Measurements from ENCODE around the gene MKLN1. TPM values are rescaled to one million over a fixed set of nuclear protein-coding genes. Genes with fewer than 3 reads are reported as not detected.

Gene MKLN1
- total RNA-seq, 1 donor from 2014 or later: 20.0 TPM

GRCh38 chr7:131299074-131299473, 28.6 kb upstream of the MKLN1 start:
- no peak overlapping the region for H3K4me3 ChIP-seq (ENCODE audit: low read depth, low read length)
- H3K27me3 ChIP-seq (ENCODE audit: control insufficient read depth, insufficient read depth, low read length): no peaks in the 10 kb centered on the region
- FAIRE-seq: no peak
- no peak for TF ChIP-seq CTCF (IDR thresholded peaks at IDR 0.05; ENCODE audit: insufficient read depth, low read length, severe bottlenecking)
- H3K36me3 ChIP-seq (ENCODE audit: control insufficient read depth, insufficient read depth, low read length): no peaks in the 10 kb centered on the region
- DNase-seq (ENCODE audit: low read depth): no peak

- no peak for TF ChIP-seq CTCF (IDR thresholded peaks at IDR 0.05; ENCODE audit: insufficient read depth, low read length, severe bottlenecking)
- H3K36me3 ChIP-seq (ENCODE audit: control insufficient read depth, insufficient read depth, low read length): no peaks in the 10 kb centered on the region
- DNase-seq (ENCODE audit: low read depth): no peak
- no peak overlapping the region for H3K4me3 ChIP-seq (ENCODE audit: low read depth, low read length)
- no peaks in the 10 kb centered on the region for H3K27me3 ChIP-seq (ENCODE audit: control insufficient read depth, insufficient read depth, low read length)
- no peak for FAIRE-seq
Observed at GRCh38 chr7:131300078-131300477, 27.6 kb upstream of the MKLN1 start.

GRCh38 chr7:131300572-131301466, 26.9 kb upstream of the MKLN1 start:
- DNase-seq (ENCODE audit: low read depth): no peak

GRCh38 chr7:131302446-131302845, 25.2 kb upstream of the MKLN1 start:
- FAIRE-seq: no peak
- no peak for DNase-seq (ENCODE audit: low read depth)
- Histone ChIP-seq H3K27me3 (ENCODE audit: control insufficient read depth, insufficient read depth, low read length) (no peaks in the 10 kb centered on the region), H3K36me3 (ENCODE audit: control insufficient read depth, insufficient read depth, low read length) (no peaks in the 10 kb centered on the region), H3K4me3 (ENCODE audit: low read depth, low read length) (no peak overlapping the region)
- no peak for TF ChIP-seq CTCF (IDR thresholded peaks at IDR 0.05; ENCODE audit: insufficient read depth, low read length, severe bottlenecking)

More at GRCh38 chr7:131300572-131301466, 26.9 kb upstream of the MKLN1 start:
- TF ChIP-seq CTCF (IDR thresholded peaks at IDR 0.05; ENCODE audit: insufficient read depth, low read length, severe bottlenecking): no peak
- no peaks in the 10 kb centered on the region for H3K27me3 ChIP-seq (ENCODE audit: control insufficient read depth, insufficient read depth, low read length)
- no peak for FAIRE-seq
- H3K4me3 ChIP-seq (ENCODE audit: low read depth, low read length): no peak overlapping the region
- no peaks in the 10 kb centered on the region for H3K36me3 ChIP-seq (ENCODE audit: control insufficient read depth, insufficient read depth, low read length)

- DNase-seq (ENCODE audit: low read depth) (peak; percentile 55), FAIRE-seq (no peak)
- Histone ChIP-seq H3K36me3 (ENCODE audit: control insufficient read depth, insufficient read depth, low read length) (no peaks in the 10 kb centered on the region), H3K27me3 (ENCODE audit: control insufficient read depth, insufficient read depth, low read length) (no peaks in the 10 kb centered on the region), H3K4me3 (ENCODE audit: low read depth, low read length) (no peak overlapping the region)
- peak; percentile 86 for TF ChIP-seq CTCF (IDR thresholded peaks at IDR 0.05; ENCODE audit: insufficient read depth, low read length, severe bottlenecking)
Observed at GRCh38 chr7:131302876-131303707, 24.6 kb upstream of the MKLN1 start.

Measured in bronchial epithelial cell (primary cell).